Natural killer cell (primary cell): ENCODE data around the gene CCDC51. TPM values are rescaled to one million over a fixed set of nuclear protein-coding genes. Genes with fewer than 3 reads are reported as not detected.

Experiments used
- ATAC-seq, 3 donors: fragments of 150-1000 bp in 2 of 3; fragments of 200-7000 bp in 1 of 3; cut with Tn5 transposase; 1 replicate in 1 of 3; 2 replicates in 2 of 3; pipeline ENCODE4 v1.10.0; 2021; ENCODE audit warnings: mild to moderate bottlenecking in 2 of 3, moderate library complexity in 2 of 3
- DNase-seq, 2 donors: peaks; one replicate each; pipeline versions ENCODE4 v3.0.0 to v3.0.0-alpha.2; 2013 to 2021; ENCODE audit warnings: mixed read lengths in 1 of 2
- H3K27ac ChIP-seq: one replicate; pipeline ENCODE4 v1.5.1; 2013; ENCODE audit warnings: mild to moderate bottlenecking, low read length
- H3K27me3 ChIP-seq: one replicate; pipeline ENCODE4 v1.6.1; 2013; ENCODE audit warnings: low read length; ENCODE audit not compliant: control insufficient read depth, insufficient read depth
- H3K36me3 ChIP-seq: one replicate; pipeline ENCODE4 v1.6.1; 2013; ENCODE audit warnings: low read length; ENCODE audit not compliant: control insufficient read depth, insufficient read depth
- H3K4me1 ChIP-seq: one replicate; pipeline ENCODE4 v1.6.1; 2013; ENCODE audit warnings: low read length; ENCODE audit not compliant: control insufficient read depth, insufficient read depth
- H3K4me3 ChIP-seq: one replicate; pipeline ENCODE4 v1.5.1; 2013; ENCODE audit warnings: low read length
- H3K9me3 ChIP-seq: one replicate; pipeline ENCODE4 v1.6.1; 2013; ENCODE audit warnings: low read length; ENCODE audit not compliant: control insufficient read depth, insufficient read depth
- H3K27ac Mint-ChIP-seq, 2 donors: one replicate each; pipeline ENCODE4 v1.8.0; 2022; ENCODE audit warnings: mild to moderate bottlenecking in 2 of 2, mixed read lengths in 2 of 2, moderate library complexity in 1 of 2
- H3K27me3 Mint-ChIP-seq, 2 donors: one replicate each; pipeline ENCODE4 v1.8.0; 2022; ENCODE audit warnings: low read depth in 2 of 2, mixed read lengths in 2 of 2
- H3K36me3 Mint-ChIP-seq: one replicate; pipeline ENCODE4 v1.8.0; 2022; ENCODE audit warnings: mixed read lengths
- H3K4me1 Mint-ChIP-seq, 2 donors: one replicate each; pipeline ENCODE4 v1.8.0; 2022; ENCODE audit warnings: mixed read lengths in 2 of 2
- H3K4me3 Mint-ChIP-seq: one replicate; pipeline ENCODE4 v1.8.0; 2022; ENCODE audit warnings: mild to moderate bottlenecking, moderate library complexity, mixed read lengths
- H3K9me3 Mint-ChIP-seq, 2 donors: one replicate each; pipeline ENCODE4 v1.8.0; 2022; ENCODE audit warnings: mixed read lengths in 2 of 2
- CTCF ChIP-seq: fragments of 200-600 bp; IDR thresholded peaks from one replicate; pipeline ENCODE4 v1.8.0; 2022; ENCODE audit warnings: antibody characterized with exemption
- WGBS: methylation state at CpG from one replicate; pipeline ENCODE4 v1.1.7; 2013; ENCODE audit warnings: missing lambda C conversion rate; ENCODE audit not compliant: insufficient coverage; 5-methylcytosine and 5-hydroxymethylcytosine counted together
- intact Hi-C: fragments of 100-400 bp; cut with micrococcal nuclease; formaldehyde crosslinking; loops from one replicate; pipeline ENCODE4 v1.14.2; 2022
- total RNA-seq, 4 donors: library from RNA; stranded (reverse); fragments of 120-200 nt in 1 of 4; gene quantifications; one replicate each; pipeline versions ENCODE4 v1.2.3 to v1.2.4, GENCODE V29; 2013 to 2022

Gene CCDC51
- total RNA-seq, 3 donors from 2014 or later (not counting 1 experiment from before 2014, with no cell fraction given) = 4.4 to 8.8 (median 6.8) TPM

DNA sequence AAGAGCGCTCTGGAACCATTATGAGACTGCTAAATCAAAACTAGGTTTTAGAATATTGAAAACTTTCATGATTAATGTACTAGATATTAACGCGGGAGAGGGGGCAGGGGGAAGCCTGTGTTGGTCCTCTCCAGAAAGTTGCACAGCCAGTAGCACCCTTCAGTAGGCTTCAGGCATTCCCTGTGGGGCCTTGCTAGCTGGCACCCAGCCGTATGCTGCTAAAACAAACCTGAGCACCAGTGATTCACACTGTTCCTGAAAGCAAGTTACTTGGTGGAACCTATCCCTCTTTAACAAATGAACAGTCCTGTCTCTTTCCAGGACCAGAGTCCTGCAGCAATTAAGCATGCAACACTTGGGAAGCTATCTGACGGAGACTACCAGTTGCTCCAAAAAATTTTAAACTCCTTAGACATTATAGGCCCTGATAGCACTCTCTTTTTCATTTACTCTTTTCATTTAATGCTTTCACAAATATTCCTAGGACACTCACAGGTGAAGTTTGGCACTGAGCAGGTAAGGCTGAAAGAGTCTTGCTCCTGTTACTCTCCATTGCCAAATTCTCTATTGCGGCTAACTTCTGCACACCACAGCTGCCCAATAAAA lies 5.5 kb upstream of the CCDC51 start:
- peaks cover 40 to 44% of the 10 kb centered on the region in 2 donors for H3K4me1 Mint-ChIP-seq
- peak overlapping the region; percentile 93 for H3K4me3 Mint-ChIP-seq
- Histone ChIP-seq H3K27me3 (no peaks in the 10 kb centered on the region), H3K9me3 (no peaks in the 10 kb centered on the region), H3K27ac (no peak overlapping the region), H3K36me3 (peaks cover 19% of the 10 kb centered on the region), H3K4me3 (no peak overlapping the region), H3K4me1 (peaks cover 35% of the 10 kb centered on the region)
- H3K27ac Mint-ChIP-seq = peak overlapping the region; percentile 94 to 95
- no peaks in the 10 kb centered on the region for H3K27me3 Mint-ChIP-seq
- intact Hi-C loops = no loop called here
- ATAC-seq = no peak
- H3K36me3 Mint-ChIP-seq = no peaks in the 10 kb centered on the region
- no peak for TF ChIP-seq CTCF
- H3K9me3 Mint-ChIP-seq = no peaks in the 10 kb centered on the region
- DNase-seq = no peak
- 85% methylated on average over 5 of the region's 6 CpGs for WGBS

GRCh38 chr3:48441940-48442339 lies 2.0 kb upstream of the CCDC51 start:
- intact Hi-C loops = no loop called here
- H3K27me3 ChIP-seq = no peaks in the 10 kb centered on the region
- no peak for TF ChIP-seq CTCF
- peaks cover 19% of the 10 kb centered on the region for H3K36me3 ChIP-seq
- H3K9me3 ChIP-seq = no peaks in the 10 kb centered on the region
- H3K9me3 Mint-ChIP-seq = no peaks in the 10 kb centered on the region
- 89% methylated on average over 6 of the region's 6 CpGs for WGBS
- peaks cover 36% of the 10 kb centered on the region for H3K4me1 ChIP-seq
- no peak overlapping the region for H3K4me3 ChIP-seq
- H3K27ac Mint-ChIP-seq = peak overlapping the region in 1 of 2 donors; percentile 96
- ATAC-seq = no peak
- H3K27ac ChIP-seq = no peak overlapping the region
- no peaks in the 10 kb centered on the region for H3K36me3 Mint-ChIP-seq
- peak overlapping the region; percentile 97 for H3K4me3 Mint-ChIP-seq
- peaks cover 40 to 43% of the 10 kb centered on the region in 2 donors for H3K4me1 Mint-ChIP-seq
- DNase-seq = no peak
- no peaks in the 10 kb centered on the region for H3K27me3 Mint-ChIP-seq

- 2% methylated on average over 21 of the region's 21 CpGs for WGBS
- ATAC-seq (peak in 2 of 3 donors; percentile 2 to 5), DNase-seq (peak; percentile 32 to 54)
- Mint-ChIP-seq H3K9me3 (no peaks in the 10 kb centered on the region), H3K4me3 (peak overlapping the region; percentile 97), H3K27me3 (no peaks in the 10 kb centered on the region), H3K27ac (peak overlapping the region in 1 of 2 donors; percentile 96), H3K36me3 (no peaks in the 10 kb centered on the region), H3K4me1 (peaks cover 29 to 32% of the 10 kb centered on the region in 2 donors)
- Histone ChIP-seq H3K27me3 (no peaks in the 10 kb centered on the region), H3K4me3 (peak overlapping the region; percentile 82), H3K4me1 (peaks cover 35% of the 10 kb centered on the region), H3K27ac (peak overlapping the region; percentile 91), H3K9me3 (no peaks in the 10 kb centered on the region), H3K36me3 (peaks cover 19% of the 10 kb centered on the region)
- no peak for TF ChIP-seq CTCF
- intact Hi-C loops = loop anchor here (1.0 kb wide), 2 partner anchors 33 to 39 kb away; no protein-coding TSS in a partner anchor
Observed at GRCh38 chr3:48440590-48440958, 655 bp upstream of the CCDC51 start.

DNA sequence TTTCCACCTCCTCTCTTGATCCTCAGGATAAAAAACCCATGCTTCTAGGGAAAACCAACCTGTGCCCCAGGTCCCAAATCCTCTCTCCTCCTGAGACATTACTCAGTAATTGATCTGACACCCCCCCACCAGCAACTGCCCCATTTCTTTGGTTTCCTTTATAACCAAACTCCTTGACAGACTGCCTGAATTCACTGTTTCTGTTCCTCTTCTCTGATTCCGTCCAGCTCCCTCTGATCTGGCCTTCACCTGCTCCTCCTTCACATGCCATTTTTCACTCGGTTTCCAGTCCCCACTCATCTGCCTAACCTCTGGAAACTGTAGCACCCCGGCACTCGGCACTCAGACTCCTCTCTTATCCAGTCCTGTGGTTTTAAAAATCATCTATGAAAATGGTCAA lies 2.1 kb downstream of the CCDC51 start:
- H3K36me3 Mint-ChIP-seq = no peaks in the 10 kb centered on the region
- H3K27me3 Mint-ChIP-seq = no peaks in the 10 kb centered on the region
- H3K27ac Mint-ChIP-seq = peak overlapping the region in 1 of 2 donors; percentile 51
- H3K9me3 ChIP-seq = no peaks in the 10 kb centered on the region
- H3K4me3 Mint-ChIP-seq = peak overlapping the region; percentile 7
- H3K4me1 ChIP-seq = peaks cover 55% of the 10 kb centered on the region
- TF ChIP-seq CTCF = no peak
- no peaks in the 10 kb centered on the region for H3K9me3 Mint-ChIP-seq
- no peaks in the 10 kb centered on the region for H3K27me3 ChIP-seq
- H3K4me3 ChIP-seq = no peak overlapping the region
- H3K36me3 ChIP-seq = peaks cover 8% of the 10 kb centered on the region
- no peak for ATAC-seq
- H3K27ac ChIP-seq = no peak overlapping the region
- no peak for DNase-seq
- peaks cover 29 to 37% of the 10 kb centered on the region in 2 donors for H3K4me1 Mint-ChIP-seq
- 85% methylated on average over 4 of the region's 4 CpGs for WGBS
- intact Hi-C loops = no loop called here
